Globus pallidus (tissue), 1 donor: ENCODE results near the gene SCAF4.
"Not testable (repeated sequence)": the region's sequence is repeated elsewhere in the genome, so short reads cannot be mapped to it uniquely, and the experiment has no call there.

Source experiments
- DNase-seq: peaks from one replicate; pipeline ENCODE4 v3.0.0-alpha.2; 2015; ENCODE audit warnings: low spot score

SCAF4 gene, protein sequence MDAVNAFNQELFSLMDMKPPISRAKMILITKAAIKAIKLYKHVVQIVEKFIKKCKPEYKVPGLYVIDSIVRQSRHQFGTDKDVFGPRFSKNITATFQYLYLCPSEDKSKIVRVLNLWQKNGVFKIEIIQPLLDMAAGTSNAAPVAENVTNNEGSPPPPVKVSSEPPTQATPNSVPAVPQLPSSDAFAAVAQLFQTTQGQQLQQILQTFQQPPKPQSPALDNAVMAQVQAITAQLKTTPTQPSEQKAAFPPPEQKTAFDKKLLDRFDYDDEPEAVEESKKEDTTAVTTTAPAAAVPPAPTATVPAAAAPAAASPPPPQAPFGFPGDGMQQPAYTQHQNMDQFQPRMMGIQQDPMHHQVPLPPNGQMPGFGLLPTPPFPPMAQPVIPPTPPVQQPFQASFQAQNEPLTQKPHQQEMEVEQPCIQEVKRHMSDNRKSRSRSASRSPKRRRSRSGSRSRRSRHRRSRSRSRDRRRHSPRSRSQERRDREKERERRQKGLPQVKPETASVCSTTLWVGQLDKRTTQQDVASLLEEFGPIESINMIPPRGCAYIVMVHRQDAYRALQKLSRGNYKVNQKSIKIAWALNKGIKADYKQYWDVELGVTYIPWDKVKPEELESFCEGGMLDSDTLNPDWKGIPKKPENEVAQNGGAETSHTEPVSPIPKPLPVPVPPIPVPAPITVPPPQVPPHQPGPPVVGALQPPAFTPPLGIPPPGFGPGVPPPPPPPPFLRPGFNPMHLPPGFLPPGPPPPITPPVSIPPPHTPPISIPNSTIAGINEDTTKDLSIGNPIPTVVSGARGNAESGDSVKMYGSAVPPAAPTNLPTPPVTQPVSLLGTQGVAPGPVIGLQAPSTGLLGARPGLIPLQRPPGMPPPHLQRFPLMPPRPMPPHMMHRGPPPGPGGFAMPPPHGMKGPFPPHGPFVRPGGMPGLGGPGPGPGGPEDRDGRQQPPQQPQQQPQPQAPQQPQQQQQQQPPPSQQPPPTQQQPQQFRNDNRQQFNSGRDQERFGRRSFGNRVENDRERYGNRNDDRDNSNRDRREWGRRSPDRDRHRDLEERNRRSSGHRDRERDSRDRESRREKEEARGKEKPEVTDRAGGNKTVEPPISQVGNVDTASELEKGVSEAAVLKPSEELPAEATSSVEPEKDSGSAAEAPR

DNA sequence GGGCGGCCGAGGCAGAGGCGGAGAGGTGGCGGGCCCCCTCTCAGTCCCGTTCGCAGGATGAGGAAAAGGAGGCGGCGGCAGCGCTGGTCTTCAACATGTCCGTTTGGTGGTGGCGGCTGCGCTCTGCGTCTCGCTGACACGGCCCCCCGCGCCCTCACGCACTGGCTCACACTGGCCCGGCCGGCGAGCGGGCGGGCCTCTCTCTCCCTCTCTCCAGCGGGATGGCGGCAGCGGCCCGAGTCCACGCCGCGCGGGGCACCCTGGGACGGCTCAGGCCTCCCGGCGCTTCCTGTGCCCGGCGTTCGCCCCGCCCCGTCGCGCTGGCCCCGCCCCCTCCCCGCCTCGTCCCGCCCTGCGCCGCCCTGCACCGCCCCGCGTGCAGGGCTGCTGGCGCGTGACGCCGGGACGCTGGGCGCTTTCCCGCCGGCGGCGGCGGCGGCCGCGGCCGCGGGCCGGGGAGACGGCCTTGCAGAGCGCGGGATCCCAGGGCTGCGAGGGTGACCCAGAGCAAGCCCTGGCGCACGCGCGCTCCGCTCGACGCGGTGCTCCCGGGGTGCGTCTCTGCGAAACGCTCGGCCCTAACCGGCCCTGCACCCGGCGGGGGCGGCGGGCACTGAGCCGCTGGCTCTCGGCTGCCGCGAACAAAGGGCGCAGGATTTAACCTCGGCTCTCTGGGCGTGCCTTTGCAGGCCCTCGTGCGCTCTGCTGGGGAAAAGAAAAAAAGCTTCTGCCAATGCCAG lies at the start of gene SCAF4:
TSS of gene SCAF4 (minus strand) at position 262 of the 740 bp plus-strand sequence. CDS start 426 bp downstream, outside the sequence.
- DNase-seq: peak; percentile 91

DNA sequence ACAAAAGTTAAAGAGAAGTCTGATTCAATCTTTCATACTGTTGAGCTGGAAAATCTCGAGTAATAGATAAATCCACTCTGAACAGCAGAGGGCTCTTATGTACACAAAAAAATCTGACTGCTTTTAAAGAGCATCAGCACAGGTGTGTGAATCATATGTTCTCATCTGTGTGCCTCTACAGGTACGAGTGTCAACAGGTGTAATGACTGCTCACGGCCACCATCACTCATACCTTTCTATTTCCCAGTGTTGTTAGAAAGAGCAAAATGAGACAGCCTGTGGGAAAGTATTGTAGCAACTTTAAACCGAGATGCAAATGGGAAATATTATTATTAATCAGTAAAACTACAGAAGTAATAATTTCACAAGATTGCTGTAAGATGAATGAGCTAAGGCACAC lies 49.0 kb upstream of the SCAF4 start:
- DNase-seq: no peak

DNA sequence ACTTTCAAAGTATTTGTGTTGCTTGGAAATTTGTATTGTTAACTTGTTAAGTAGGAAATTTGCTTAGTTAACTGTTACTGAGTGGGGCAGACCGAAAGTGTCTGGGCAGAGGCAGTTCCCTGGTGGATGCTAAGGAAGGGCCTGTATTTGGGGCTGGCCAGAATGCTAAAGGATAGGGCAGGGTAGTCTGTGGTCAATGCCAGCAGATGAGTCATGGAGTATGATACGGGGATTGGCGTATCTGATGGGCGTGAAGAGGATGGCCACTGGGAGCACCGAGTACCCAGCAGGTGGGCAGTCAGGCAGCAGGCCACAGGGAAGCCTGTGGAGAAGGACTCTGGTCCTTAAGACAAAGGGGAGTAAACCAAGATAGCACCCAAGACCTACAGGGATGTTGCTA lies 46.6 kb upstream of the SCAF4 start:
- DNase-seq: no peak

DNA sequence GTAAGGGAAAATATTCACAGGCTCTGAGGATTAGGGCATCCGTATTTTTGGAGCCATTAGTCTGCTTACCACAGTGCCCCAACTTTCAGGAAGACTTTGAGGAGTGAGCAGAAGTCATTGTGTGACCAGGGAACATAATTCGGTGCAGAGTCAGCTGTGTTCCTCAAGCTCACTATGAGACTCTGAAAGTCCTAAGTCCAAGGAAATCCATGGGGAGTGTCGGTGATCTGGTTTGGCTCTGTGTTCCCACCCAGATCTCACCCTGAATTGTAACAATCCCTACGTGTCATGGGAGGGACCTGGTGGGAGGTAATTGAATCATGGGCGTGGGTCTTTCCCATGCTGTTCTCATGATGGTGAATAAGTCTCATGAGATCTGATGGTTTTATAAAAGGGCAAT lies 45.9 kb upstream of the SCAF4 start:
- no peak for DNase-seq

DNA sequence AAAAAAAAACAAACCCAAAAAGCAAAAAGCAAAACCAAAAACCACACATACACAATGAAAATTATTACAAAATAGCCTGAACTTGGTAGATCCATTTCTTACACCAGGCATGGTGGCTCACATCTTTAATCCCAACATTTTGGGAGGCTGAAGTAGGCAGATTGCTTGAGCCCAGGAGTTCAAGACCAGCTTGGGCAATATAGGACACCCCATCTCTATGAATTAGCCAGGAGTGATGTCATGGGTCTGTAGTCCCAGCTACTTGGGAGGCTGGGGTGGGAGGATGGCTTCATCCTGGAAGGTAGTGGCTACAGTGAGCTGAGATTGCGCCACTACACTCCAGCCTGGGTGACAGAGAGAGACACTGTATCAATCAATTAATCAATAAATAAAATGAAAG lies 42.1 kb upstream of the SCAF4 start:
- no peak for DNase-seq

DNA sequence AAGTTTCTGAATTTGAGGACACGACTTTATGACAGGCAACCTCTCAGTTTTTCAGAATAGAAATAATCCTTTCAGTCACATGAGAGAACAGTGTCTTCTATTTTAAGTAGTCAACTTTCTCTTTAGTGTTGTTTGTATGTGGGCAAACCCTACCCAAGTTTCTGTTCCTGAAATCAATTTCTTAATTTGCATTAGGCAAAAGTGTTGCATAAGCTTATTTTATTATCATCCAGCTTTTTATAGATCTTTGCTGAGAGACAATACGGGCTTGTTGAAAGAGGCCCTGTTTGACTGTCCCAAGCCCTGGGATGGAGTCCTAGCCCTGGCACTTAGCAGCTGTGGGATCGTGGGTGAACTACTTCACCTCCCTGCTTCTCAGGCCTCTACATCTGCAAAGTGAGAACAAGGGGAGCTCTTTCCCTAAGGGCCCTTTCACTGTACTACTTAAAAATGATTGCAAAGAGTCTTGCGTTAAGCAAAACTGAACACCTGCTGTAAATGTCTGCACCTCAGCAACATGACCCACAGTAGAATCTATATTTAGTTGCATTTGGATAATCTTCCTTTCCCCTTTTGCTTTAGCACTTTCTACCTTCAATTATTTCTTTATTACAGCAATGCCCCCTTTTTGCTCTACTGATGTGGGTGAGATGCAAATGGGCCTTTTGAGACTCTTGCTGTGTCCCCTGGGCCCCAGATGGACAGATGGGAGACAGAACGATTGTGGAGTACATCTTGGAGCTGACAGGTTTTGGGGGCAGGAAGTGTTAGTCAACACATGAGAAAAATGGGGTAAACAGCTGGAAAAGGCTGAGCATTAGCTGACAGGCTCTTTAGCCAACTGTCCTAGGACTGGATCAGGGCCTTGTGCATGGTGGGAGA lies 41.0 kb upstream of the SCAF4 start:
- DNase-seq: no peak

DNA sequence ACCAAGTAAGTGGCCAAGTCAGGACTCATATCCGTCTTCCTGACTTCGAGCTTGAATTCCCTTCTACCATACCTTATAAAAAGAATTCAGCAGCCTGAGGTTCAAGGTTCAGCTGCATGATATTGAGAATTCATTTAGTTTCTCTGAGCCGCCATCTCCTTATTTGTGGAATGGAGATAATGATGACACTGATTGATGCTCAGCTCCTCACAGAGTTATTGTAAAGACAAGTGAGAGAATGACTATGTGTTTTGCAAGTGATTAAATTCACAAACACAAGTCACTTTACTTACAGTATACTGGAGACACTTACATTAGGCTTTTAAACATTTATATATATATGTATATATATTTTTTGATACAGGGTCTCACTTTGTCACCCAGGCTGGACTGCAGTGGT lies 39.8 kb upstream of the SCAF4 start:
- DNase-seq: no peak

DNA sequence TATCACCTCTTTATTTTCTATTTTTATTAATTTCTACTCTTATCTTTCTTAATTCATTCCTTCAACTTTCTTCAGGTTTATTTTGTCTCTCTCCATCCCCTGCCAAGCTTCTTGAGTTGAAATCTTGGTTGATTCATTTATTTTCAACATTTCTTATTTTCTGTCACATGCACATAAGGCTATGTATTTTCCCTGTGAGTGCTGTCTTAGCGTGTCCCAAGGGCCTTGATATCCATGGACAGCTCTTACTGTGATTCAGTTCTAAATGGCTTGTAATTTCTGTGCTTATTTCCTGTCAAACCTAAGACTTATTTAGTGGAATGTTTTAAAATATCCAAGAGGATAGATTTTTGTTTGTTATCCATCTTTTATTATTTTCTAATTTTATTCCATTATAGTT lies 36.8 kb upstream of the SCAF4 start:
- DNase-seq: no peak

DNA sequence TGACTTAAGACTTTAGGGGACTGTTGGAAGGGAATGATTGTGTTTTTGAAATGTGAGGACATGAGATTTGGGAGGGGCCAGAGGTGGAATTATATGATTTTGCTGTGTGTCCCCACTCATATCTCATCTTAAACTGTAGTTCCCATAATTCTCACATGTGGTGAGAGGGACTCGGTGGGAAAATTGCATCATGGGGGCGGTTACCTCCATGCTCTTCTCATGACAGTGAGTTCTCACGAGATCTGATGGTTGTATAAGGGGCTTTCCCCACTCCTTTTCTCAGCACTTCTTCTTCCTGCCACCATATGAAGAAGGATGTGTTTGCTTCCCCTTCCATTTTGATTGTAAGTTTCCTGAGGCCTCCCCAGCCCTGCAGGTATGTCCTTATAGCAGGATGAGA lies 35.0 kb upstream of the SCAF4 start:
- DNase-seq: no peak

DNA sequence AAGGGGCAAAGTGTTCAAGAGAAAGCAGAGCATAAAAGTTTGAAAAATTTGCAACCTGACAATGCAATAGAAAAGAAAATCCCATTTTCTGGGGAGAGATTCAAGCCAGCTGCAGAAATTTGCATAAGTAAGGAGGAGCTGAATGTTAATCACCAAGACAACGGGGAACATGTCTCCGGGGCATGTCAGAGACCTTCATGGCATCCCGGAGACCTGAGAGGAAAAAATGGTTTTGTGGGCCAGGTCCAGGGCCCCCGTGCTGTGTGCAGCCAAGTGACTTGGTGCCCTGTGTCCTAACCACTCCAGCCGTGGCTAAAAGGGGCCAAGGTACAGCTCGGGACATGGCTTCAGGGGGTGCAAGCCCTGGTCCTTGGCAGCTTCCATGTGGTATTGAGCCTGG lies 33.9 kb upstream of the SCAF4 start:
- not testable (repeated sequence) for DNase-seq

DNA sequence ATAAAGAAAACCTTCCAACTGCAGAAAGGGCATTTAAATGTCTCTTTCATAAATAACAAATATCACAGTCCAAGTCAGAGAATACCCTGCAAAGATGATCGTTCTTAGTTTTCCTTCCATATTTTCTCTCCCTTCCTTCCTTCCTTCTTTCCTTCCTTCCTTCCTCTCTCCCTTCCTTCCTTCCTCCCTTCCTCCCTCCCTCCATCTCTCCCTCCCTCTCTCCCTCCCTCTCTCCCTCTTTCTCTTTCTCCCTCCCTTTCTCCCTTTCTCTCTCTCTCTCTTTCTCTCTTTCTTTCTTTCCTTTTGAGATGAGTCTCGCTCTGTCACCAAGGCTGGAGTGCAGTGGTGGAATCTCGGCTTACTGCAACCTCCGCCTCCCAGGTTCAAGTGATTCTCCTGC lies 29.0 kb upstream of the SCAF4 start:
- no peak for DNase-seq

DNA sequence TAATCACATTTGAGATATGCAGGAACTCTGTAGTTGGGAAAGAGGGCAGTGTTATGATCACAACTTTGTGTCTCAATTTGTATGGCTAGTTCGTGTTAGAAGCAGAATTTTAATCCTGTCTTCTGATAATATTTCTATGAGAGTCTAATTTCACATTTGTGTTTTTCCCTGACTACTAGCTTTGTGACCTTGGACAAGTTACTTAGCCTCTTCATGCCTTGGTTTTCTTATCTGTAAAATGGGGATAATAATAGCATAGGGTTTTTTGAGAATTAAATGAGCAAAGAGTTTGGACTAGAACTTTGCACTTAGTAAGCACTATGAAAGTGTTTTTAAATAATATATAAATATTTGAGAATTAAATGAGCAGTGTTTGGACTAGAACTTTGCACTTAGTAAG lies 24.9 kb upstream of the SCAF4 start:
- no peak for DNase-seq

DNA sequence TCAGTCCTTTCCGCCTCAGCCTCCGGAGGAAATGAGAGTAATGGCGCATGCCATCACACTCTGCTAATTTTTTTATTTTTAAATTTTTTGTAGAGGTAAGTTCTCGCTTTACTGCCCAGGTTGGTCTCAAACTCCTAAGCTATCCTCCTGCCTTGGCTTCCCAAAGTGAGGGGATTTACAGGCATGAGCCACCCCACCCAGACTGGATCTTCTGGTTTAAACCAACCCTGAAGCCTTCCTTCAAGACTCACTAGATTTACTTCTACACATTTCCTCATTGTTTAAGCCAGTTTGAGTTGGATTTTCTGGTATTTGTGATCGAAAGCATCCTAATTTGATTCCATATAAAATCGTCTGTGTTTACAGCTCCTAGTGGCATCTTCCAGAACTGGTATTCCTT lies 23.1 kb upstream of the SCAF4 start:
- DNase-seq: no peak

DNA sequence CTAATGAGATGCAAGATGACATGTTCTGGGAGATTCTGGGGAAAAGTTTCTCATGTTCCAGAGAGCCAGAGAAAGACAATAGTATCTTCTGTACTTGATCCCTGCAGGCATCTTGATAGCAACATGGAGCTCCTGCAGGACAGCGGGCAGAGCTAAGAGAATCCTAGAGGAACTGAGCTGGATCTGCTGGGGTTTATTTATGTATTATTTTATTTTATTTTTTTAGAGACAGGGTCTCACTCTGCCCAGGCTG lies 22.7 kb upstream of the SCAF4 start:
- DNase-seq: no peak

DNA sequence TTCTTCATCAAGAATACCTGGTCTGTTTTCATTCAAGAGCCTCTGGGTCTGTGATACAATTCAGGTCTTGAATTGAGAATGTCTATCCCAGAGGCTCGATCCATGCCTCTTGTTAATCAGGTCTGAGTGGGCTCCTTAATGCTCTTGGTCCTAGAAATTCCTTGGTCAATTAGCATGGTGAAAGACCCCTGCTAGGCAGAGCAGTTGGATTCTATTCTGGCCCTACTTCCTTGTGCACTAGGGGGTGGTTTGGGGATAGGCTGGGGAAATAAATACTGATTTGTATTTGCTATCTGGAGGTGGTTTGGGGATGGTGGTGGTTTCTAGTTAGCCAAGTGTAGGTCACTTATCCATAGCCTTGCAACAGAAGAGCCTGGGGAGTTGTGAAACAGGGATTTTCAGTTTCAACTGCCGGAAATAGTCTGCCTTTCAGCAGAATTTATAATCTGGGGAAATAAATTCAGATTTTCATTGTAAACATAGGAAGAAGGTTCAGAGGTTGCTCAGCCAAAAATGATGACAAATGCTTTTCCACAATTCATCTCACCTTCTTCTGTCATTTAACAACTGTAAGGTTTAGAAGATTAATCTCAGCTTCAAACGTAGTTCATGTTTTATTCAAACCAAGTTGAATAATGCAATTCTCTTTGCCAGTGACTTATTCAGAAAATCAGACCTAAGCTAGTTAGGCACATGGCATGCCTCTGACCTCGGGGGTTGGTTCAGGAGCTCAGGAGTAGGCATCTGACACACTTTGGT lies 22.2 kb upstream of the SCAF4 start:
- DNase-seq: no peak

DNA sequence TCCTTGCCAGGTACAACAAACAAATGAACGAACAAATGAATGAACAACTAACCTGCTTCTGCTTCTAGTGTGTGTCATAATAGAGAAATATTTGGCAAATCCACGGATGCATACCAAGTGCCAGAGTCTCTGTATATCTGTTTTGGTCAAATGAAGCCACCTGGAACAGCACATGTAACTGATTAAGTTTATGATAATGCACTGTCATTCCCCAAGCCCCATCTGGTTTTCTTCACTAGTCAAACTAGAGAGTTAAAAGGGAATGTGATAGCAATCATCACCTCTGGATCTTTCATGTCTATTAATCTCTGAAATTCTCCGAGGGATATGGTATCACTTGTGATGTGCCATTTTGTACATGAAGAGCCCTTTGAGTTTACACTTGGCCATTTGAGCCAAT lies 21.0 kb upstream of the SCAF4 start:
- DNase-seq: no peak

DNA sequence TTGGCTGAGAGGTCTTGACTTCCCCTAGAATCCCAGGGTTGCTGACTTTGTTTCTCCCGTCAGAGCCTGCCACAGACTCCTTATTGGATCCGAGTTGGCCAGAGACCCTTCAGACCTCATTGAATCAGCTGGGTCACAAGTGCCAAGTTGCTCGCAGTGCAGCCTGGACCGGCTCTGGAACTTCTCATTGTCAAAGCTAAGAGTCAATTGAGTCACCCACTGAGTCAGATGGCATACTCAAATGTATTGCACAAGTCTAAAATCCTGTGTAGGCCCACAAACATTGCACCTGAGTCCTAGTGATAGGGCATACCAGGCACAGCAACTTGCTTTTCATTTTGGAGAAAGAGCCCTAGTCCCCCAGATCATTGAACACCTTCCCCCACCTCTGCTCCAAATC lies 20.4 kb upstream of the SCAF4 start:
- no peak for DNase-seq

DNA sequence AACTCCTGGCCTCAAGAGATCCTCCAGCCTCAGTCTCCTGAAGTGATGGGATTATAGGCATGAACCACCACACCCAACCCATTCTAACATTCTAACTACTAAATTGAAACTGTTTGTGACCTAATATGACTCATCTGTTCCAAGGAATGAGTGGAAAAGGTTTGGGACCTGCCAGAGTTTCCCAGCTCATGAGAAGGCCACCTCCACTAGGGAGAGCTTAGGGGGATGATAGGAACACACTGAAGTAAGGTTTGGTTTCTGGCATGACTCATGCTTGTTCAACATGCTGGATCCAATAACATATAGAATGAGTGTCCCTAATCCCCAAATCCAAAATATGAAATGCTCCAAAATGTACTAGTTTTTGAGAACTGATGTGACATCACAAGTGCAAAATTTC lies 18.9 kb upstream of the SCAF4 start:
- DNase-seq: no peak

DNA sequence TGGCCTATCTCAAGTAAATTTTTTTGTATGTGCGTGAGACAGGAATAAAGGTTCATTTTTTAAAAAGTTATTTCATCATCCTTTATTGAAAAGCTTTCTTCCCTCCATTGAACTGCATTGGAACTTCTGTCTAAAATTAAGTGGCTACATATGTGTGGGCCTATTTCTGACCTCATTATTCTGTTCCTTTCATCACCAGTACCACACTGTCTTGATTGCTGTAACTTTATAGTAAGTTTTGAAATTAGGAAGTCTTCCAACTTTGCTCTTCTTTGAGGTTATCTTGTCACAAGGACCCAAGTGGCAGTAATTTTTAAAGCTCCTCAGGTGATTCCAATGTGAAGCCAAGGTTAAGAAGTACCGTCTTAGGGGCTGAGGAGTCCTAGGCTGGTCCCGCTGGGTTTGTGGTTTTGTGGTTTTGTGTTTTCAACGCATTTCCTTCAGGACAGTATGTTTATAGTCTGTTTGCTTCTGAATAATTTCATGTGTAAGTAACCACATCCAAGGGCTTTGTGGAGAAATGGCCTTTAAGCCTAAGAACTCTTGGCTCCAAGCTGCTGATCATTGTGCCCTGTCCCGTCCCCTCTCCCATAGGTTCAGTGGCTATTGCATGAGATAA lies 12.4 kb upstream of the SCAF4 start:
- DNase-seq: no peak

DNA sequence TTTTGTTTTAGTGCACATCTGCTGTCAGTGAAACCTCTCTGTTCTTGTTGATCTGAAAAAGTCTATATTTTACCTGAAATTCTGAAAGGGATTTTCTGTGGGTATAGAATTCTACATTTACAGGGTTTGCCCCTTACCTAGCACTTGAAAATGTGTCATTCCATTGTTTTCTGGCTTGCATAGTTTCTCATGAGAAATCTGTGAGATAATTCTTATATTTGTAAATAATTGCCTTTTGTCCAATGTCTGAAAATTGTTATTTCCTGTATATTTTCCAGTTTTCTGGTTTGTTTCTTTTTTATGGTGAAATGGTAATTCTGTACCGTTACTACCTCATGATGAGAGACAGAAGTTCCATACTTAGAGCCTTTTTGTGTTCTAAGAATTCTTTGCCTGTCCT lies 11.8 kb upstream of the SCAF4 start:
- no peak for DNase-seq
